Transverse colon (tissue), 4 donors: ENCODE measurements around the gene RRM2. TPM values are rescaled to one million over a fixed set of nuclear protein-coding genes. Genes with fewer than 3 reads are reported as not detected.
A peak's percentile ranks its signal among the peaks of the same experiment; 100 is the strongest.

Experiments
- DNase-seq: peaks from one replicate; pipeline ENCODE4 v3.0.0-alpha.2; 2019
- H3K27ac ChIP-seq, 4 donors: fragments of 200-600 bp; sonication (generic); 2 replicates each; pipeline ENCODE4 v1.5.1; 2016 to 2018; ENCODE audit warnings: inconsistent platforms in 4 of 4
- H3K27me3 ChIP-seq: fragments of 200-600 bp; sonication (generic); 2 replicates; pipeline ENCODE4 v1.5.1; 2017; ENCODE audit warnings: inconsistent platforms
- H3K36me3 ChIP-seq, 4 donors: fragments of 200-600 bp; sonication (generic); 2 replicates each; pipeline ENCODE4 v1.5.1; 2017 to 2019; ENCODE audit warnings: inconsistent platforms in 4 of 4
- H3K4me1 ChIP-seq, 4 donors: fragments of 200-600 bp; sonication (generic); 2 replicates each; pipeline ENCODE4 v1.5.1; 2017 to 2020; ENCODE audit warnings: inconsistent platforms in 4 of 4
- H3K4me3 ChIP-seq, 4 donors: fragments of 200-600 bp; sonication (generic); 1 replicate in 1 of 4; 2 replicates in 3 of 4; pipeline versions ENCODE4 v1.5.1 to v1.6.1; 2017 to 2019; ENCODE audit warnings: inconsistent platforms in 4 of 4
- H3K9me3 ChIP-seq, 2 donors: fragments of 200-600 bp; sonication (generic); 2 replicates each; pipeline ENCODE4 v1.5.1; 2017 to 2019; ENCODE audit warnings: inconsistent platforms in 2 of 2
- CTCF ChIP-seq, 5 experiments: fragments of 200-600 bp in 3 of 5; fragments of 450-650 bp in 2 of 5; sonication (generic) in 3 of 5; IDR thresholded peaks; 1 replicate in 2 of 5; 2 replicates in 3 of 5; pipeline ENCODE4 v1.5.1; 2016 to 2017; ENCODE audit warnings: antibody characterized with exemption in 5 of 5, inconsistent platforms in 3 of 5, mild to moderate bottlenecking in 2 of 5, moderate library complexity in 1 of 5
- EP300 ChIP-seq: sonication (generic); formaldehyde crosslinking; IDR thresholded peaks from one replicate; pipeline ENCODE4 v1.6.1; 2017; ENCODE audit warnings: antibody characterized with exemption, low read depth
- POLR2A ChIP-seq: fragments of 450-650 bp; IDR thresholded peaks from one replicate; pipeline ENCODE4 v1.6.1; 2016; ENCODE audit warnings: antibody characterized with exemption, mild to moderate bottlenecking, moderate library complexity
- POLR2AphosphoS5 ChIP-seq, 3 donors: sonication (generic); formaldehyde crosslinking; IDR thresholded peaks; one replicate each; pipeline ENCODE4 v1.6.1; 2016; ENCODE audit warnings: antibody characterized with exemption in 3 of 3
- WGBS, 2 donors: methylation state at CpG; one replicate each; pipeline ENCODE4 v1.1.5; 2018; ENCODE audit warnings: low coverage in 1 of 2; 5-methylcytosine and 5-hydroxymethylcytosine counted together
- in situ Hi-C, 4 donors: fragments of 200-750 bp; cut with MboI; loops; one replicate each; pipeline versions ENCODE4 v1.15.0 to v1.15.1; 2017; ENCODE audit warnings: low sequenced_read_pairs in 3 of 4, low pct_ligation_motif_present in 1 of 4, low pct_unique_long_range_greater_than_20kb in 1 of 4
- intact Hi-C: fragments of 100-400 bp; cut with DNase I; formaldehyde crosslinking; loops from one replicate; pipeline ENCODE4 v1.15.1; 2023; ENCODE audit warnings: low total_unique reads
- total RNA-seq, 4 donors: library from RNA; depleted of rRNA; stranded (reverse); fragments of >200 nt; gene quantifications; one replicate each; pipeline ENCODE4 v1.1.0, GENCODE V29; 2016

RRM2 gene
- total RNA-seq, 4 donors from 2014 or later, result 4.0 to 12.9 (median 5.3) TPM; not detected in 1

- 90% methylated on average over 13 of the region's 13 CpGs; no CpG with 5 or more reads in 1 of the 2 donors for WGBS, 2 donors
- Histone ChIP-seq H3K27me3 (no peaks in the 10 kb centered on the region), H3K4me1 (peaks cover 0 to 6% (median 2%) of the 10 kb centered on the region in 4 donors), H3K36me3 (no peaks in the 10 kb centered on the region), H3K27ac (no peak overlapping the region), H3K9me3 (no peaks in the 10 kb centered on the region), H3K4me3 (no peak overlapping the region)
- TF ChIP-seq EP300, result no peak
- TF ChIP-seq POLR2A, result no peak
- no peak for TF ChIP-seq POLR2AphosphoS5 (IDR thresholded peaks at IDR 0.05)
- TF ChIP-seq CTCF (IDR thresholded peaks at IDR 0.05), result no peak
- in situ Hi-C loops, result no loop called here
- intact Hi-C loops, result no loop called here
- DNase-seq, result no peak
Observed at GRCh38 chr2:10160203-10160955, 37.8 kb downstream of the RRM2 start.

- TF ChIP-seq EP300 (no peak), CTCF (IDR thresholded peaks at IDR 0.05) (peak in 3 of 5 experiments; percentile 18 to 63 (median 46)), POLR2AphosphoS5 (IDR thresholded peaks at IDR 0.05) (no peak)
- Histone ChIP-seq H3K36me3 (no peaks in the 10 kb centered on the region), H3K4me1 (peaks cover 0 to 6% (median 2%) of the 10 kb centered on the region in 4 donors), H3K9me3 (no peaks in the 10 kb centered on the region), H3K27me3 (no peaks in the 10 kb centered on the region), H3K27ac (no peak overlapping the region), H3K4me3 (no peak overlapping the region)
- intact Hi-C loops, result no loop called here
- 64% methylated on average over 12 of the region's 12 CpGs; no CpG with 5 or more reads in 1 of the 2 donors for WGBS, 2 donors
- peak; percentile 64 for DNase-seq
- in situ Hi-C loops, result no loop called here
Observed at GRCh38 chr2:10161206-10161931, 38.8 kb downstream of the RRM2 start.

- WGBS, 2 donors, result 51% methylated on average over 22 of the region's 22 CpGs; no CpG with 5 or more reads in 1 of the 2 donors
- H3K27me3 ChIP-seq, result no peaks in the 10 kb centered on the region
- TF ChIP-seq CTCF (IDR thresholded peaks at IDR 0.05) (no peak), POLR2A (no peak), POLR2AphosphoS5 (IDR thresholded peaks at IDR 0.05) (no peak), EP300 (no peak)
- H3K4me1 ChIP-seq, result peaks cover 0 to 6% (median 2%) of the 10 kb centered on the region in 4 donors
- DNase-seq, result peak; percentile 30
- no peaks in the 10 kb centered on the region for H3K9me3 ChIP-seq
- H3K36me3 ChIP-seq, result no peaks in the 10 kb centered on the region
- intact Hi-C loops (no loop called here), in situ Hi-C loops (no loop called here)
- no peak overlapping the region for H3K27ac ChIP-seq
- H3K4me3 ChIP-seq, result no peak overlapping the region
Observed at GRCh38 chr2:10161961-10162441, 39.5 kb downstream of the RRM2 start.
